ENCODE data around the gene SLC38A5.

GRCh38 chrX:48496660-48497059 lies 26.6 kb upstream of the SLC38A5 start:
- no peak for TF ChIP-seq CTCF (IDR thresholded peaks at IDR 0.05)
- TF ChIP-seq EZH2phosphoT487 (IDR thresholded peaks at IDR 0.05) = no peak
- TF ChIP-seq EZH2 (IDR thresholded peaks at IDR 0.05) = no peak

Data from neural progenitor cell (in vitro differentiated cells).